Measurements from ENCODE around the gene KIAA0319L. TPM values are rescaled to one million over a fixed set of nuclear protein-coding genes. Genes with fewer than 3 reads are reported as not detected.

Gene KIAA0319L
- total RNA-seq, 1 experiment from 2014 or later = 60.0 TPM

DNA sequence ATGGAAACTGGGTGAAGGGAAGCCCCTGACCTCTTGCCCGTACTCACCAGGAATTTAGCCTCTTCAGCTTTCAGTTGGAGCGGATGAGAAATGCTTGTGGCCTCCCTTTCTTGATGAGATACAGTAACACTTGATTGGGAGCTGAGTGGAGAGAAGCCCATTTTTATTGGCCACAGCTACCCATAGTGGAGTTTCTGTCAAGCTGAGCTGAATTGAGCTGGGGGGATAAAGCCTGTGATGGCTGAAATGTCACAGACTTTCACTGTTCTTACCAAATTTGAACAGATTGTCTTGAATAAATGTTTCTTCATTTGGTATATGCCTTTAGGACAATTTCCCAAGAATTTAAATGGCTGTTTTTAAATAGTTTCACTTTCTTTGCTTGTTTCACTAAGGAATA lies 162.8 kb downstream of the KIAA0319L start:
- intact Hi-C loops (cut with micrococcal nuclease; ENCODE audit: unreplicated experiment) = no loop called here
- Histone ChIP-seq H3K27ac (ENCODE audit: low read length) (no peak overlapping the region), H3K9me3 (ENCODE audit: control insufficient read depth, insufficient read depth, low read depth, low read length) (no peaks in the 10 kb centered on the region), H3K4me1 (ENCODE audit: control insufficient read depth, insufficient read depth, low read length) (no peaks in the 10 kb centered on the region), H3K27me3 (ENCODE audit: control insufficient read depth, insufficient read depth, low read length) (no peaks in the 10 kb centered on the region), H3K36me3 (ENCODE audit: control insufficient read depth, insufficient read depth, low read length) (peaks cover 34% of the 10 kb centered on the region), H3K4me3 (ENCODE audit: low read depth in 2 of 2, low read length in 2 of 2) (no peak overlapping the region)
- BruUV-seq (replicated peaks) = no TSS peak
- ChIA-PET CTCF (no interaction called here), POLR2A (interaction anchor here (0.6 kb wide), 1 partner anchor 202 kb away, joined by 3 read pairs; the partner anchor contains the start of gene SFPQ)
- in situ Hi-C loops (cut with HindIII; ENCODE audit: low pct_unique_long_range_greater_than_20kb, low sequenced_read_pairs) = no loop called here
- TF ChIP-seq POLR2AphosphoS5 (IDR thresholded peaks at IDR 0.05; ENCODE audit: low read depth, low read length) = no peak
- TF ChIP-seq, protein P1, sequence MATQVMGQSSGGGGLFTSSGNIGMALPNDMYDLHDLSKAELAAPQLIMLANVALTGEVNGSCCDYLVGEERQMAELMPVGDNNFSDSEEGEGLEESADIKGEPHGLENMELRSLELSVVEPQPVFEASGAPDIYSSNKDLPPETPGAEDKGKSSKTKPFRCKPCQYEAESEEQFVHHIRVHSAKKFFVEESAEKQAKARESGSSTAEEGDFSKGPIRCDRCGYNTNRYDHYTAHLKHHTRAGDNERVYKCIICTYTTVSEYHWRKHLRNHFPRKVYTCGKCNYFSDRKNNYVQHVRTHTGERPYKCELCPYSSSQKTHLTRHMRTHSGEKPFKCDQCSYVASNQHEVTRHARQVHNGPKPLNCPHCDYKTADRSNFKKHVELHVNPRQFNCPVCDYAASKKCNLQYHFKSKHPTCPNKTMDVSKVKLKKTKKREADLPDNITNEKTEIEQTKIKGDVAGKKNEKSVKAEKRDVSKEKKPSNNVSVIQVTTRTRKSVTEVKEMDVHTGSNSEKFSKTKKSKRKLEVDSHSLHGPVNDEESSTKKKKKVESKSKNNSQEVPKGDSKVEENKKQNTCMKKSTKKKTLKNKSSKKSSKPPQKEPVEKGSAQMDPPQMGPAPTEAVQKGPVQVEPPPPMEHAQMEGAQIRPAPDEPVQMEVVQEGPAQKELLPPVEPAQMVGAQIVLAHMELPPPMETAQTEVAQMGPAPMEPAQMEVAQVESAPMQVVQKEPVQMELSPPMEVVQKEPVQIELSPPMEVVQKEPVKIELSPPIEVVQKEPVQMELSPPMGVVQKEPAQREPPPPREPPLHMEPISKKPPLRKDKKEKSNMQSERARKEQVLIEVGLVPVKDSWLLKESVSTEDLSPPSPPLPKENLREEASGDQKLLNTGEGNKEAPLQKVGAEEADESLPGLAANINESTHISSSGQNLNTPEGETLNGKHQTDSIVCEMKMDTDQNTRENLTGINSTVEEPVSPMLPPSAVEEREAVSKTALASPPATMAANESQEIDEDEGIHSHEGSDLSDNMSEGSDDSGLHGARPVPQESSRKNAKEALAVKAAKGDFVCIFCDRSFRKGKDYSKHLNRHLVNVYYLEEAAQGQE (IDR thresholded peaks at IDR 0.05; ENCODE audit: insufficient read depth in 1 of 2, low read depth in 2 of 2, low read length in 1 of 2) = no peak
- no peak for TF ChIP-seq SIN3A (IDR thresholded peaks at IDR 0.05; ENCODE audit: borderline replicate concordance, insufficient read depth, low read depth, low read length)
- no peak for TF ChIP-seq TCF7L2 (IDR thresholded peaks at IDR 0.05; ENCODE audit: low read depth, low read length)
- TF ChIP-seq, protein P2, sequence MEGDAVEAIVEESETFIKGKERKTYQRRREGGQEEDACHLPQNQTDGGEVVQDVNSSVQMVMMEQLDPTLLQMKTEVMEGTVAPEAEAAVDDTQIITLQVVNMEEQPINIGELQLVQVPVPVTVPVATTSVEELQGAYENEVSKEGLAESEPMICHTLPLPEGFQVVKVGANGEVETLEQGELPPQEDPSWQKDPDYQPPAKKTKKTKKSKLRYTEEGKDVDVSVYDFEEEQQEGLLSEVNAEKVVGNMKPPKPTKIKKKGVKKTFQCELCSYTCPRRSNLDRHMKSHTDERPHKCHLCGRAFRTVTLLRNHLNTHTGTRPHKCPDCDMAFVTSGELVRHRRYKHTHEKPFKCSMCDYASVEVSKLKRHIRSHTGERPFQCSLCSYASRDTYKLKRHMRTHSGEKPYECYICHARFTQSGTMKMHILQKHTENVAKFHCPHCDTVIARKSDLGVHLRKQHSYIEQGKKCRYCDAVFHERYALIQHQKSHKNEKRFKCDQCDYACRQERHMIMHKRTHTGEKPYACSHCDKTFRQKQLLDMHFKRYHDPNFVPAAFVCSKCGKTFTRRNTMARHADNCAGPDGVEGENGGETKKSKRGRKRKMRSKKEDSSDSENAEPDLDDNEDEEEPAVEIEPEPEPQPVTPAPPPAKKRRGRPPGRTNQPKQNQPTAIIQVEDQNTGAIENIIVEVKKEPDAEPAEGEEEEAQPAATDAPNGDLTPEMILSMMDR (IDR thresholded peaks at IDR 0.05) = no peak
- DNase-seq (ENCODE audit: low read depth, low spot score) (no peak), ATAC-seq (no peak)

DNA sequence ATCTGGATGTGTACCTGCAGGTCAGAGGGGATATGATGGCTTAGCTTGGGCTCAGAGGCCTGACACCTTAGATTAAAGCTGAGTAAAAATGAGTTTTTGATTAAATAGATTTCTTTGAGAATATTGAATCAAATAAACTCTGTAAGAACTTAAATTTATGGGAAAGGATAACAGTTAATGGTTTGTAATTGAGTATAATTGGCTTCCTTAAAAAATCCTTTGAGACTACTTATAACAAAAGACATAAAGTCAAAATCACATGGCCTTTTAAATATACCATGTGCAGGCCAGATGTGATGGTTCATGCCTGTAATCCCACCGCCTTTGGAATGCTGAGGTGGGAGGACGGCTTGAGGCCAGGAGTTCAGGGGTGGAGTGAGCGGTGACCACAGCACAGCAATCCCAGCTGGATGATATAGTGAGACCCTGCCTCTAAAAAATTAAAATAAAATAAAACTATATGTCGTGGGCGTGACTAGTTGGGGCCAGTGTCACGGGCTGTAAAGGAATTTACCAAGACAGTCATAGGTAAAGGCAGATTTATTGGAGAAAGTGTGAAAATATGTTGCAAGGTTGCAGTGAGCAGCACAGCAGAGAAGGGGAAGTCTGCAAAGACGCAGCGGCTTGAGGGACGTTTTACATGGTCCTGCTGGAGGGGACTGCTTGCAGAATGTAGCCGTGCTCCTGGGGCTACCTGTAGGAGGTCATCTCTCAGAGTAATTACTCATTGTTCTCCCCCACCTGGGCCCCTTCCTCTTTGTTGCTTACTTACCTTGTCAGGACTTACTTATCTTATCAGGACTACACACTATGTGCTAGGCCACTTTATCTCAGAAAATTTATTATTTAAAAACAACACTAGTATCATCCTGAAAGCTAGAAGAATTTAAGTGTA lies 166.4 kb downstream of the KIAA0319L start:
- no peaks in the 10 kb centered on the region for H3K9me3 ChIP-seq (ENCODE audit: control insufficient read depth, insufficient read depth, low read depth, low read length)
- in situ Hi-C loops (cut with HindIII; ENCODE audit: low pct_unique_long_range_greater_than_20kb, low sequenced_read_pairs) (no loop called here), intact Hi-C loops (cut with micrococcal nuclease; ENCODE audit: unreplicated experiment) (no loop called here)
- no TSS peak for BruUV-seq (replicated peaks)
- no peaks in the 10 kb centered on the region for H3K27me3 ChIP-seq (ENCODE audit: control insufficient read depth, insufficient read depth, low read length)
- DNase-seq (ENCODE audit: low read depth, low spot score) (no peak), ATAC-seq (no peak)
- POLR2A ChIA-PET = no interaction called here
- CTCF ChIA-PET = no interaction called here
- H3K4me1 ChIP-seq (ENCODE audit: control insufficient read depth, insufficient read depth, low read length) = no peaks in the 10 kb centered on the region
- peaks cover 28% of the 10 kb centered on the region for H3K36me3 ChIP-seq (ENCODE audit: control insufficient read depth, insufficient read depth, low read length)
- no peak overlapping the region for H3K4me3 ChIP-seq (ENCODE audit: low read depth in 2 of 2, low read length in 2 of 2)
- TF ChIP-seq TCF7L2 (IDR thresholded peaks at IDR 0.05; ENCODE audit: low read depth, low read length) (no peak), POLR2AphosphoS5 (IDR thresholded peaks at IDR 0.05; ENCODE audit: low read depth, low read length) (no peak), SIN3A (IDR thresholded peaks at IDR 0.05; ENCODE audit: borderline replicate concordance, insufficient read depth, low read depth, low read length) (no peak)
- TF ChIP-seq, protein P1 (IDR thresholded peaks at IDR 0.05; ENCODE audit: insufficient read depth in 1 of 2, low read depth in 2 of 2, low read length in 1 of 2) = no peak
- TF ChIP-seq, protein P2 (IDR thresholded peaks at IDR 0.05) = no peak
- H3K27ac ChIP-seq (ENCODE audit: low read length) = no peak overlapping the region

Measured in Panc1 (cell line).